GM18517 (cell line): ENCODE measurements around the gene MINDY4.

Experiments used
- ATAC-seq: cut with Tn5 transposase; IDR thresholded peaks from one replicate; pipeline ENCODE4 v1.9.1; 2021; ENCODE audit warnings: mild to moderate bottlenecking, moderate library complexity; ENCODE audit not compliant: unreplicated experiment

Gene MINDY4

DNA sequence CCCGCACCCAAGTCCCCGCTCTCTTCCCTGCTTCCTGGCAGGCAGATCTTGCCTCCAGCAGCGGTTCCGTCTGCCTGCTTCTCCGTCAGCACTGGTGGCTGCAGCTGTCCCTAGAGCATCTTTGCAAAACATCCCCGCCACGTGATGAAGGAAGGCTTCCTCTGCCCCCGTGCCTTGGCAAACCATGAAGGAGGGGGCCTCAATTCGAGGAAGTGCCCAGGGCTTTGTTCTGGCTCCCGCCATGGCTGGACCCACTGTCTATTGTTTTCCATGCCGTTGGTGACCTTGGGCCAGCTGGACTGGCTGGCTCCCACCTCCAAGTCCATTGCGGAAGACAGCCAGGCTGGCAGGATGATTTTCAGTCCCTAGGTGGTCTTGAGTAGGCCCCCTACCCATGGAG is 127.2 kb downstream of the MINDY4 start:
- no peak for ATAC-seq

DNA sequence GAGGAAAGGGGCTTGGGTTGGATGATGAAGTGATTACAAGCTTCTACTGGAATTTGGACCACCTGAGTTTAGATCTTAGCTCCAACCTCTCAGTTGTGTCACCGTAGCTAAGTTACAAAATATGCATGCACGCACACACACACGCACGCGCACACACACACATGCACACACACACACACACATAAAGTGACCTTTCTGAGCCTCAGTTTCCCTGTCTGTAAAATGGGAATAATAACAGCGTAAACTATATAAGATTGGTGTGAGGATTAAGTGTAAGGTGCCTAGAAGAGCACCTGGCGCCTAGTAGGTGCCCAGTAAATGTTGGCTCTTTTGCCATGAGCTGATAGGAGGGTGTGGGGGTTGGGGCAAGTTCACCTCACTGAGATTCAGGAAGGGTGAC is 127.8 kb downstream of the MINDY4 start:
- no peak for ATAC-seq

DNA sequence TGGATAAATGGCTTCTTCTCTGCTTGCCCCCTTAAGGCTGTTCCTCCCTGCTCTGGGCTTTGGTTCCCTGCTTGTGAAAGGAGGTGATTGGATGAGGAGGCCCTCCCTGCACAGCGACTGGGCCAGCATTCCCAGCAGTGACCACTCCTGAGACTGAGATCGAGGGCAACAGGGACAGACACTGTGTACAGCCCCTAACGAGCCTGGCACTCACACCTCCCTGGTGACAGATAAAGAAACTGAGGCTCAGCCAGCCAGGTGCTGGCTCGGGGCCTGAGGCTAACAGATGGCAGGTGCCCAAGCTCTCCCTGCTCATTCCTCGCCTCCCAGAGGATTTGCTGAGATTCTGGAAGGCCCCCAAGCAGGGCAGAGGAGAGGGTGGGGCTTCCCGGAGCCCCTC is 128.4 kb downstream of the MINDY4 start:
- no peak for ATAC-seq

DNA sequence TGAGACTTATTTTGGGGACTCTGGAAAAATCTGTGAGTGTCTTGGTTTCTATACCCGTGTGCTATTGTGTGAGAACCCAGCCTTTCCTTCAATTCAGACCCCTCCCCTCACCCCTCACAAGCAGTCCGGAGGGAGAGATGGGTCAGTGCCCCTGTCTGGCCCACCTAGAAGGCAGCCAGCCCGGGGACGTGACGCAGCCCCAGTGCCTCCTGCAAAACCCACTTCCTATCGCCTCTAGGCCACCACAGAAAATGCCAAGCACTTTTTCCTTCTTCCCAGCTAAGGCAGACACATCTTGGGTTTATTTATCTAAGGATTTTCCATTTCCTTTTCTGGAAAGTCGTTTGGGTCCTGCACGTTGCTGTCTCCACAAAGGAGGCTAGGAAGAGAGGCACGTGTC is 128.8 kb downstream of the MINDY4 start:
- no peak for ATAC-seq

DNA sequence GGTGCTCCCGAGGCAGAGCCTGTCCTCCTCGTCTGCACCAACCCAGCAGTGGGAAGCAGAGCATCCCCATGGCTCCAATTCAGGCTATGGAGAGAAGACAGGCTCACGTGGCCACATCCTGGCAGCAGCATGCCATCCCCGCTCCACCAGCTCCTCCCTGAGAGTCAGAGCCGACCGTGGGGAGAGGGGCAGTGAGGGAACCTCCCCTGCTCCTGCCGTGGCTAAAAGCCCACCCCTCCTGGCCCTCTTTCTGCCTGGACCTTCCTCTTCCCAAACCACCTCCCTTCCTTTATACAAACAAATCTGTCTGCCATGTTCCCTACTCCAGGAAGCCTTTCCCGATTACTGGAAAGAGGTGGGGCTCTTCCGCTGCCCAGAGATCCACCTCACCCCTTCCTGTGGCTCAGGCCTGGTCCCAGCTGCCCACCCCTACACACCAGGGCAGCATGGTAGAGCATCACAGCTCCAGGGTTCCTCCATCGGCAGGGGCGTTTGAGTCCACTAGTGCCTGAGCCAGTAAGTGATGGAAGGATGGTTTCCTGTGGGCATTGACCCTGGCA is 129.7 kb downstream of the MINDY4 start:
- no peak for ATAC-seq

DNA sequence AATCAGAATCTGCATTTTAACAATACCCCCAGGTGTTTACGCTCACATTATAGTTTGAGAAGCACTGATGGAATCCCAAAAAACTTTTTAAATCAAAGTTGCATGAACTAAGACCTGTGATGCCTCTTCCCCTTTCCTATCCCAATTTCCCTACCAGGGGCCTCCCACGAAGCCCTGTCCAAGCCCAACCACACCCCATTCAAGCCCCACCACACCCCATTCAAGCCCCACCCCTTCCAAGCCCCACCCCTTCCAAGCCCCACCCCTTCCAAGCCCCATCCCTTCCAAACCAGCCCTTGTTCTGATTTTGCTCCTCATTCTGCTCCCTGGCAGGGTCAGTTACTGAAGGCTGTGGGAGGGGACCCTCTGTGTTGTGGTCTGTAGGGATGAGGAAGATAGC is 130.6 kb downstream of the MINDY4 start:
- no peak for ATAC-seq

DNA sequence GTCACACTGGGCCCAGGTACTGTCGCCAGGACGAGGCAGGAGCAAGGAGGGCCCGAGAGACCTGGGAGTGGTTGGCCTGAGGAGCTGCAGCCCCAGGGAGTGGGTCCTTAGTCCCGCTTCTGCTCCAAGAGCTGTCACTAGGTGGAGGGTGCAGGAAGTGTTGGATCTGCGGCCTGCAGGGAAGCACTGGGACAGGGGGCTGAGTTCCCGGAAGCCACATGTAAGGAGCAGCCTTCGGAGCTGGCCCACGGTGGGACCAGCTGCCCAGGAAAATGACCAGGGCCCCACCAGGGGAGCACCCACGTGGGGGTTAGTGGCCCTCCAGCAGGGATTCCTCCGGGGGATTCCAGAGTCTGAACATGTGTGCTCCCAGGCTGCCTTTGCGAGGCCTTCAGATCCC is 131.2 kb downstream of the MINDY4 start:
- ATAC-seq: no peak

DNA sequence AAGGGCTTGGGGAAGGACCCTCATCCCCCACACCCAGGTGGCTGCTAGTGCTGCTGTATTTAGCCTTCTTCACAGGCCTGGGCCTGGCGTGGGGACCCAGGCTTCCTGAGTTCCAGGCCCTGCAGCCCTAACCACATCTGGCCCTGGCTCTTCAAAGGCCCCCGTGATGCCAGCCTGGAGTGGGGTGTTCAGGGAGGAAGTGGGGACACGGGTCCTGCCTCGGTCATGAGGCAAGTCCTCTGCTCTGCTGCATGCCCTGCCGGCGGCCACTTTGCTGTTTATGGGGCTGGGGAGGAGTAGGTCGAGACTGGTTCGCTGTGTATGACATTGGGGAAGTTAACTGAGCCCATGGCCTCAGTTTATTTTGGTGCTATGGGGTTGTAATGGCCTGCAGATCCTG is 131.9 kb downstream of the MINDY4 start:
- no peak for ATAC-seq

DNA sequence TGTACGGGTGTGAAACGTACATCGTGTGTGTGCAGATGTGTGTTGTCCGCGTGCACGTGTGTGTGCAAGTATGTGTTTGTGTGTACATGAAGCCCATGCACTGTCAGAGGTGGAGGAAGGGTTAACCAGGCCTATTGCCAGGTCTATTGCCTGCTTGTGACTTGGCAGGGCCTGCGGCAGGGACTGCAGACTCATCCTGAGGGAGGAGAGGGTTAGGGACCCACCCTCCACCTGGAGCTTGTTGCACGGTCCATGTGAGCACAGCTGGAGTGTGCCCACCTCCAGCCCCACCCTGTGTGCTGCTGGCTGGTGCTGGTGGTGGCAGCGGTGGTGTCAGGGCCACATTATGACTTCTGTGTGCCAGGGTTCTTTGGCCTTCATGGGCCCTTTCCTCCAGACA is 133.3 kb downstream of the MINDY4 start:
- no peak for ATAC-seq

DNA sequence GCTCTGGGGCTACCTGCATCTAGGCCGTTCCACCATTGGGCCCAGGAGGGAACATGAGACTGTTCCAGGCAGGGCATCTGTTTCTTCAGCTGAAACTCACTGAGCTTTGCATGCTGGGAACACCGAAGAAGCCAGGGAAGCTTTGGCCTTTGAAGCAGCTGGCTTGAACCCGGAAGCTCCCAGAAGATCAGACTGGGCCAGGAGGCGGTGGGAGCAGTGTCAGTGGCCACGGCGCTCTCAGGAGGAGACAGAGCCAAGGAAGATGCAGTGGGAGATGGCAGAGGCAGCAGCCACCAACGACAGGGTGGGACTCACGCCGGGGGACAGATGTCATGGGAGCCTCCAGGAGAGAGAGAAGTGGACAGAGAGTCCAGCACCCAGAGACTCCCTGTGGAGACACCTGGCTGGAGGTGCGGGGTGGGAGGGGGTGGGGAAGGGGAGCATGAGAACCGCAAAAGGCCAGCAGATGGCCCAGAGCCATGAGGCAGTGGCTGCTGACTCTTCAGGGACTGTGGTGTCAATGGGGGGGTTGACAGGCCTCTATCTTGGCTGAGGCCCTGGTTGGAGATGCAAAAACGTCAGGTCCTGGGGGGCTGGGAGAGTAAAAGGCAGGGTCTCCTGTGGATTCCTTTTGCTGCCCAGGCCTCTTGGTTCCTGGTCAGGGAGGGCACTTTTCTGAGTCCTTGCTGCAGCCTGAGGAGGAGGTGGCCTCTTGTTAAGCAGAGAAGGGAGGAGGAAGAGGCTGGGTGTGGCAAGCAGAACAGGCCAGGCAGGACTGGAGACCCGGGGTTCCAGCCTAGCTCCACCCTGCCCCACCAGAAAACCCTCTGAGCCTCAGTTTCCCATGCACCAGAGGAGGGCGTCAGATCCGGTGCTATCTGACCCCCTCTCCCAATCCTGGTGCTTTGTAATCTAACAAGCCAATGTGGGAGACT is 134.1 kb downstream of the MINDY4 start:
- ATAC-seq: no peak

DNA sequence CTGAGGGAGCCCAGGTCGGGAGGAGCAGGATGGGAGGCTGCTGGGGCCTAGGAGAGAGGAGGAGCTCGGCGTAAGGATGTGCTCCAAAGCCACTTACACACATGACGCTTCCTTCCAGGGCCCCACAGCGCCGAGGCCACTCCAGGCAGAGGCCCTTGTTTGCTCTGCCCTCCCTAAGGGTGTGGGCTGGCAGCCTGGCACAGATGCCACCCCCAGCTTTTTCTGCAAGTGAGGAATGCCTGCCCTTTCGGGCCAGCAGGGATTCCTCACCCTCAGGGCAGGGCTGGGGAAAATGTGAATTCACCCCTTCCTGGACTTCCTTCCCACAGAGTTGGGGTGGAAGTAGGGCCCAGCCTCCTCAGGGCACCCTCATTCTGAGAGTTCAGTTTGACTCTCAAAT is 134.8 kb downstream of the MINDY4 start:
- no peak for ATAC-seq

DNA sequence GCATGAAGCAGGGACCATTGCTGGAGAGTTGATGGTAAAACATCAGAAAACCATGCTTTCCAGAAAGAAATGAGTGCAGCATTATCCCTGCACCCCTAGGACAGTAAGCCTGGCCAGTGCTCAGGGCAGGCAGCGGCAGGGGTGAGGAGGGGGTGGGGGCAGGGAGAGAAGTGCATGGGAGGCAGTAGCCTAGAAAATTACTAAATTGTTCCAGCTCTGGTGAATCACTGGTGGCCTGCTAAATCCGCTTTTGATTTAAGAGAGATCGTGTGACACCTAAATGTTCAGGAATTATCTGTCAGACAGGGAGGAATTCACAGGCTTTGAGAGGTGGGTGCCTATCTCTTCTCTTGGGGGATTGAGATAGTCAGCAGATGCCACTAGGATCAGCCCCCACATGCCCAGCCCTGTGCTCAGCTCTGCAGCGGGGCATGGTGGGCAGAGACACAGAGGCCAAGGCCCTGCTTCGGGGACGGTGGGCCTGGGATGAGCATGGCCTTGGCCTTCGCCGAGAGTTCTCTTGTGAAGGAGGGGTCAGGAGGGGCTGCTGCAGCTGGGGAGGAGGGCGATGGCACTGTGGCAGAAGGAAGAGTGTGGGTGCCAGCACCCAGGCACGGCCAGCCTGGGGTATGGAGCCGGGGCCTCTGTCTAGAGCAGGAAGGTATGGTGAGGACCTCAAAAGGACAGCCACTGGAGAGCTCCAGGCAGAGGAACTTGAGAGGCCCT is 135.5 kb downstream of the MINDY4 start:
- ATAC-seq: no peak

DNA sequence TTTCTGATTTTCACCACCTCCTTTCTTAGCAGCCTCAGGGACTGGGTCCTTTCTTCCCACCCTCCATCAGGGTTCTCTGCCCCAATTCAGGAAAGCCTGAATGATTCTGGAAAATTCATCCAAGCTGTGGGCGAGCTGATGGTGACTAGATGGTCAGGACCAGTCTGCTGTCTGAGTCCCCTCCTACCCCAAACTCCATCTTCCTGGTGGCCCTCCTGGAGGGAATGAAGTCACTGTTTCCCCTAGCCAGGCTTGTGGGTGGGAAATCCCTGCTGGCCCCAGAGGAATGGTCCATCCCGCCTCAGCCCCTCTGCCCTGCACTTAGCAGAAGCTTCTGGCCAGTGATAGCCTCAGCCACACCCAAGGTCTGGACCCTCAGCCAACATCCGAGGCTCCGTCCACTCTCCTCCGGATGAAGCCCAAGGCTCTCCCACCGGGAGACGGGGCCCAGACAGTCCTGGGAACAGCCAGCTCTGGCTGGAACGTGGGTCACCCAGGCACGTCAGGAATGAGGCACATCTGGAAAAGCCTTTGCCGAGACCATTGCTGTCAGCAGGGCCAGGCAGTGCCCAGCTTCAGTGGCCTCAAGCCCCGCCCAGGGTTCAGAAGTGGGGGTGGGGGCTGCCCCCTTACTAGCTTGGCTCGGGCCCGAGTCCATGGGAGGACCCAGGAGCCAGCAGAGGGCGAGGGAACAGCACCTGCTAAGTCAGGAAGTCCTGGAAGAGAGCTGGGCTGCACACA is 136.5 kb downstream of the MINDY4 start:
- no peak for ATAC-seq

DNA sequence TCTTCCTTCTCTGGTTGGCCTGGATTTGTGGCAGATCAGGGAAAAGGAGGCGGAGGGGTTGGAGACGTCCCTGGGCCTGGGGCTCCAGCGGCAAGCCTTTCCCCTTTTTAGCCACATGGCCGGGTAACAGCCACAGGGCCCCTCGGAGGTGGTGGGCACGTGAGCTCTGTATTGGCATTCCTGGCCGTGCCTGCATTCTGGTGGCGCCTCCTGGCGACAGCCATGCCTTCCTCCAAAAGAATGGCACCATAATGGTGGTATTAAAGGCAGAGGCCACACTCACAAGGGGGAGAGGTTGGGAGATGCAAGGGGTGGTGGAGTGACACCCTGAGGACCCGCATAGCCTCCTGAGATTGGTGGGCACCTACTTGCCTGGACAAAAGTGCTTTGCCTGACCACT is 137.5 kb downstream of the MINDY4 start:
- ATAC-seq: no peak

DNA sequence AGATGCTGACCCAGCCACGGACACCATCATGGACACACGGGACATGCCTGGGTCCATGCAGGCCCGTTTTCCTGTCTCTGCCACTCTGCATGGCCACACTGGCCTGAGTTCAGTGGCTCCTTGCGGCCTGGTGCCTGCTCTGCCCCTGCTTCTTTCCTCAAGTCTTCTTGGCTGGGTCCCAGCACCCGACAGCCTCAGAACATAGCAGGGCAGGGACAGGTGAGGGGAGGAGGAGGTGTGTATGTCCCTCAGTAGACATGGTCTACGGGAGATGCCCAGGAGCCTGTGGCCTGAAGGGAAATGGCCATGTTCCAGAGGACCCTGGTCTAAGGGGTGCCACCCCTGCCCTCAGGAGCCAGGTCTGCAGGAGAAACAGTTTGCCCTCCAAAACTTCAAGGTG is 138.2 kb downstream of the MINDY4 start:
- no peak for ATAC-seq

DNA sequence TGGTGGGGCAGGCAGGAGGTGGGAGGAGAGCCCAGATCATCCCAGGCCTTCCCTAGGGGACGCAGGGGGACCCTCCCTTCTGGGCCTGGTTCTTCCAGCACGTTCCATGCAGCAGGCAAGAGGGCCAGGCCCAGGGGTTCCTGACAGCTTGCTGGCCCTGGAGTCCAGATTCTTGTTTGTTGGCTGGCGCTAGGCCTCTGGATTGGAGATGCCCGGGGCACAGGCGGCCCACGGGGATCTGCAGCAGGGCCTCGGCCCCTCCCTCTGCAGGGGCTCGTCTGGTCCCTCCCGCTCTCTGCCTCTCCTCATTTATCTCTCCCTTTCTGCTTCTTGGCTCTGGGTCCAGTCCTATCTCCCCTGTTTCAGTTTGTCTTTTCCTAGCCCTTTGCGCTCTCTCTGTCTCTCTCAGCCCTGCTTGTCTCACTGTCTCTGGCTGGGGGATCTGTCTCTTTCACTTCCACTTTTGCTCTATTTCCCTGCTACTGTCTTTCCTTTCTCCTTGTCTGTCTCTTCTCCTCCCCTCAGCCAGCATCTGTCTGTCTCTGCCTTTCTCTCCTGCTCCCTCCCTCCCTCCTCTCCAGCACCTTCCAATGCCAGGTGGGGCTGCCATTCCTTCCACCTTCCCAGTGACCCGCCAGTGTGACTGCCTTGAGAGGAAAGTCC is 139.3 kb downstream of the MINDY4 start:
- no peak for ATAC-seq

DNA sequence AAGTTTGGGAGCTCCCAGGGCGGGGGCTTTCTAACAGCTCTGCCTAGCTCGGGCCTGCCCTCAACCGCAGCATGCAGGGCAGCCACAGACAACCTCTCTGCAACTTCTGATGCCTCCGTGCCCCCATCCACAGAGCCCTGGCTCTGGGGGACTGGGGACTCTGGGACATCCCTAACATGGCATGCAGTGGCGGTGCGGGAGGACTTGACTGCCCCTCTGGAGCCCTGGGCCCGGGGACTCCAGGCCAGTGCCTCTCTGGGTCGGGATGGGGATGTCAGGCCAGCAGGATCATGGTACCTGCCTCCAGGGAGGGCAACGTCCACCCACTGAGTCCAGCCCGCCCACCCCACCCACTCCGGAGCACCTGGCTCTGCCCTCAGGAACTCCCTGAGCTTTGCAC is 139.9 kb downstream of the MINDY4 start:
- ATAC-seq: no peak

DNA sequence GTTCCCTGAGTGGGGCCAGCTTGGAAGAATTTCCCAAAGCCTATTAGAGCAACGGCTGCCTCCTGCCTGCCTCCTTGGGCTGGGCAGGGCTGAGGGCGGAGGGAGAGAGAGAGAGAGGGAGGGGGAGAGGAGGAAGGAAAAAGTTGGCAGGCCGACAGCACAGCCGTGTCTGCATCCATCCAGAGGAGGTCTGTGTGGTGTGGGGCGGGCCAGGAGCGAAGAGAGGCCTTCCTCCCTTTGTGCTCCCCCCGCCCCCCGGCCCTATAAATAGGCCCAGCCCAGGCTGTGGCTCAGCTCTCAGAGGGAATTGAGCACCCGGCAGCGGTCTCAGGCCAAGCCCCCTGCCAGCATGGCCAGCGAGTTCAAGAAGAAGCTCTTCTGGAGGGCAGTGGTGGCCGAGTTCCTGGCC is 140.3 kb downstream of the MINDY4 start, which contains the start of gene AQP1:
Gene AQP1, plus strand, starts transcription at position 293 of the 409 bp plus-strand sequence. Its CDS starts 57 bp downstream, at position 350.
- no peak for ATAC-seq

DNA sequence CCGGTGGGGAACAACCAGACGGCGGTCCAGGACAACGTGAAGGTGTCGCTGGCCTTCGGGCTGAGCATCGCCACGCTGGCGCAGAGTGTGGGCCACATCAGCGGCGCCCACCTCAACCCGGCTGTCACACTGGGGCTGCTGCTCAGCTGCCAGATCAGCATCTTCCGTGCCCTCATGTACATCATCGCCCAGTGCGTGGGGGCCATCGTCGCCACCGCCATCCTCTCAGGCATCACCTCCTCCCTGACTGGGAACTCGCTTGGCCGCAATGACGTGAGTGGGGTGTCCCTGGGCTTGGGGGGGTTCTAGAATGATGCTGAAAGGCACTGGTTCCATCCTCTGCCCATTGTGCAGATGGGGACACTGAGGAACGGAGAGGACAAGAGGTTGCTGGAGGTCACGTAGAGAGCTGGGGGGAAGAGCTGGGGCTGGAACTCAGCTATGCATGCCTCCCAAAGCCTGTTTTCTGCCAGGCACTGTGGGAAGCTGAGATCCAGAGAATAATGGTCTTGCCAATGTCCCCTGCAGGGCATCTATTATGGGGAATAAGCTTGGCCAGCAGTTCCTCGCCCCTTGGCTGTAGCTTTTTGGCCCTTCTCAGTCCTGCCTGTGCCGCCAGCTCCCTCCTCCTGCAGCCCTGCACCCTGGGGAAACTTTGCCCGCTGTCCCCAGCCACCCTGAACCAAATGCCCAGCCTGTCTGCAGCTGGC is 141.0 kb downstream of the MINDY4 start:
- ATAC-seq: no peak

DNA sequence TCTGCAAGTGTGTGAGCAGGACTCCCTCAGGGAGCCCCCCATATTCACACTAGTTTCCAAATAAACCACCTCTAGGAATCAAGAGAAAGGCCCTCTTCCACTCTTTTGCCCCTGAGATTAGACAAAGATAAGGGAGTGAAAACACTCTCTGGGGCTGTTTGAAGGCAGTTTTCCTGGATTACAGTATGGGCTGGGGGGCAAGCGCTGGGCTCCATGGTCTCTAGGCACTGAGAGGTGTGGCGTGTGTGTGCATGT is 141.4 kb downstream of the MINDY4 start:
- ATAC-seq: no peak
